Ectodermal cell (in vitro differentiated cells): Measurements from ENCODE around the gene CAPN10.

Experiments
- H3K27ac ChIP-seq: 2 replicates; pipeline ENCODE4 v1.7.0; 2013; ENCODE audit warnings: mild to moderate bottlenecking, low read depth, low read length; ENCODE audit not compliant: insufficient read depth, poor library complexity, severe bottlenecking
- H3K27me3 ChIP-seq: 2 replicates; pipeline ENCODE4 v1.7.0; 2013; ENCODE audit warnings: mild to moderate bottlenecking, low read length; ENCODE audit not compliant: insufficient read depth, control insufficient read depth, poor library complexity, severe bottlenecking
- H3K36me3 ChIP-seq: one replicate; pipeline ENCODE4 v1.7.0; 2013; ENCODE audit warnings: low read length; ENCODE audit not compliant: control insufficient read depth, insufficient read depth
- H3K4me1 ChIP-seq: one replicate; pipeline ENCODE4 v1.7.0; 2013; ENCODE audit warnings: low read length; ENCODE audit not compliant: control insufficient read depth, insufficient read depth
- H3K4me3 ChIP-seq: 2 replicates; pipeline ENCODE4 v1.7.0; 2013; ENCODE audit warnings: low read depth, low read length, control low read depth; ENCODE audit not compliant: insufficient read depth
- H3K9me3 ChIP-seq: 2 replicates; pipeline ENCODE4 v1.7.0; 2013; ENCODE audit warnings: mild to moderate bottlenecking, low read length, moderate library complexity; ENCODE audit not compliant: control insufficient read depth
- WGBS, 2 experiments: methylation state at CpG; one replicate each; pipeline ENCODE4 v1.1.7; 2013; ENCODE audit warnings: missing lambda C conversion rate in 2 of 2; 5-methylcytosine and 5-hydroxymethylcytosine counted together

CAPN10 gene

GRCh38 chr2:240603846-240604245, 17.3 kb downstream of the CAPN10 start:
- Histone ChIP-seq H3K27ac (no peak overlapping the region), H3K9me3 (no peaks in the 10 kb centered on the region), H3K4me3 (no peak overlapping the region), H3K4me1 (peaks cover 3% of the 10 kb centered on the region), H3K27me3 (no peaks in the 10 kb centered on the region), H3K36me3 (no peaks in the 10 kb centered on the region)
- WGBS, 2 experiments: 92% methylated on average over 10 of the region's 10 CpGs

- 69 to 70% methylated on average over 11 of the region's 11 CpGs for WGBS, 2 experiments
- H3K27me3 ChIP-seq: no peaks in the 10 kb centered on the region
- no peak overlapping the region for H3K27ac ChIP-seq
- no peaks in the 10 kb centered on the region for H3K9me3 ChIP-seq
- H3K4me3 ChIP-seq: no peak overlapping the region
- H3K4me1 ChIP-seq: peaks cover 3% of the 10 kb centered on the region
- H3K36me3 ChIP-seq: no peaks in the 10 kb centered on the region
These were observed 17.9 kb downstream of the CAPN10 start for GRCh38 chr2:240604291-240604938.

DNA sequence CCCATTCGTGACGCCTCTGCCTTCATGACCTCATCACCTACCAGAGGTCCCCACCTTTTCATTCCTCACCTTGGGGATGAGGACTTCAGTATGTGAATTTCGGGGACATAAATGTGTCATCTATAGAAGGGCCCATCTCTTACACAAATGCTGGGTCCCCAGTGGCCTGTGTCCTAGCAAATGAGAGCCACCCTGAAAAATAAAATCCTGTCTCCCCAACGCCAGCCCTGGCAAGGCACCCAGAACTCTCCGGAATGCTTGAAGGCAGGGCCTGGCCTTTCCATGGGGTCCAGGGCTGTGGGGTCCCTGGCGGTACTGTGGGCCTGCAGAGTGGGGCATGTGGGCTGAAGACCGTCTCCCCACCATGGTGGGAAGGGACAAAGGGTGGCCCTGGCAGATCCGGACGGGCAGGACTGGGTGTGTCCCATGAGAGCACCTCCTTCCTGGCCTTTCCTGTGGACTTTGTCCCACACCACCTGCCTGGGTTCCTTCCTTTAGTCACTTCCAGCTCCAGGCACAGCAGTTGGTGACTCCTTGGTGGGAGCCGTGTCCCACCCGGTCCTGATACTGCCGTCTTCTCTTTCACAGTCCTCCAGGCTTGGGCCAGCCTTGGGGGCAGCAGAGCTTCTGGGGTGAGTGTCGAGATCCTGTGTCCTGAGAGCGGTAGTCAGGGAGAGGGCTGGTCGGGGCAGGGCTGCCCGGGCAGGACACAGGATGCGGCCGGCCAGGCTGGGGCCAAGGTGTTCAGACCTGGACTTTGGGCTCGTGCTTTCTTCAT, 18.6 kb downstream of the CAPN10 start:
- WGBS, 2 experiments: 92 to 93% methylated on average over 19 of the region's 19 CpGs
- H3K4me3 ChIP-seq: no peak overlapping the region
- H3K27ac ChIP-seq: no peak overlapping the region

GRCh38 chr2:240605867-240606743, 19.6 kb downstream of the CAPN10 start:
- no peaks in the 10 kb centered on the region for H3K36me3 ChIP-seq
- H3K27me3 ChIP-seq: no peaks in the 10 kb centered on the region
- 88 to 90% methylated on average over 12 of the region's 12 CpGs for WGBS, 2 experiments
- H3K4me1 ChIP-seq: peaks cover 3% of the 10 kb centered on the region
- no peak overlapping the region for H3K27ac ChIP-seq
- H3K9me3 ChIP-seq: no peaks in the 10 kb centered on the region
- H3K4me3 ChIP-seq: no peak overlapping the region

More for the DNA sequence above, 18.6 kb downstream of the CAPN10 start:
- Histone ChIP-seq H3K9me3 (no peaks in the 10 kb centered on the region), H3K27me3 (no peaks in the 10 kb centered on the region), H3K36me3 (no peaks in the 10 kb centered on the region), H3K4me1 (peaks cover 3% of the 10 kb centered on the region)

- WGBS, 2 experiments: 92 to 93% methylated on average over 10 of the region's 10 CpGs
- no peak overlapping the region for H3K27ac ChIP-seq
- no peak overlapping the region for H3K4me3 ChIP-seq
- no peaks in the 10 kb centered on the region for H3K9me3 ChIP-seq
- H3K27me3 ChIP-seq: no peaks in the 10 kb centered on the region
- no peaks in the 10 kb centered on the region for H3K36me3 ChIP-seq
- H3K4me1 ChIP-seq: no peaks in the 10 kb centered on the region
These were observed 25.2 kb downstream of the CAPN10 start for GRCh38 chr2:240611601-240612210.

GRCh38 chr2:240613781-240614180, 27.2 kb downstream of the CAPN10 start:
- H3K27me3 ChIP-seq: no peaks in the 10 kb centered on the region
- no peak overlapping the region for H3K4me3 ChIP-seq
- 87 to 90% methylated on average over 4 of the region's 4 CpGs for WGBS, 2 experiments
- H3K36me3 ChIP-seq: no peaks in the 10 kb centered on the region
- H3K4me1 ChIP-seq: no peaks in the 10 kb centered on the region
- peaks cover 1% of the 10 kb centered on the region for H3K9me3 ChIP-seq
- no peak overlapping the region for H3K27ac ChIP-seq

- H3K27me3 ChIP-seq: no peaks in the 10 kb centered on the region
- H3K27ac ChIP-seq: no peak overlapping the region
- 92 to 96% methylated on average over 9 of the region's 9 CpGs for WGBS, 2 experiments
- no peaks in the 10 kb centered on the region for H3K36me3 ChIP-seq
- no peaks in the 10 kb centered on the region for H3K4me1 ChIP-seq
- peaks cover 2% of the 10 kb centered on the region for H3K9me3 ChIP-seq
- no peak overlapping the region for H3K4me3 ChIP-seq
These were observed 27.9 kb downstream of the CAPN10 start for GRCh38 chr2:240614391-240614790.

- Histone ChIP-seq H3K27ac (no peak overlapping the region), H3K36me3 (no peaks in the 10 kb centered on the region), H3K27me3 (no peaks in the 10 kb centered on the region), H3K4me1 (no peaks in the 10 kb centered on the region), H3K4me3 (no peak overlapping the region), H3K9me3 (peaks cover 2% of the 10 kb centered on the region)
- WGBS, 2 experiments: 85 to 87% methylated on average over 2 of the region's 2 CpGs
These were observed 28.9 kb downstream of the CAPN10 start for GRCh38 chr2:240615396-240615795.

DNA sequence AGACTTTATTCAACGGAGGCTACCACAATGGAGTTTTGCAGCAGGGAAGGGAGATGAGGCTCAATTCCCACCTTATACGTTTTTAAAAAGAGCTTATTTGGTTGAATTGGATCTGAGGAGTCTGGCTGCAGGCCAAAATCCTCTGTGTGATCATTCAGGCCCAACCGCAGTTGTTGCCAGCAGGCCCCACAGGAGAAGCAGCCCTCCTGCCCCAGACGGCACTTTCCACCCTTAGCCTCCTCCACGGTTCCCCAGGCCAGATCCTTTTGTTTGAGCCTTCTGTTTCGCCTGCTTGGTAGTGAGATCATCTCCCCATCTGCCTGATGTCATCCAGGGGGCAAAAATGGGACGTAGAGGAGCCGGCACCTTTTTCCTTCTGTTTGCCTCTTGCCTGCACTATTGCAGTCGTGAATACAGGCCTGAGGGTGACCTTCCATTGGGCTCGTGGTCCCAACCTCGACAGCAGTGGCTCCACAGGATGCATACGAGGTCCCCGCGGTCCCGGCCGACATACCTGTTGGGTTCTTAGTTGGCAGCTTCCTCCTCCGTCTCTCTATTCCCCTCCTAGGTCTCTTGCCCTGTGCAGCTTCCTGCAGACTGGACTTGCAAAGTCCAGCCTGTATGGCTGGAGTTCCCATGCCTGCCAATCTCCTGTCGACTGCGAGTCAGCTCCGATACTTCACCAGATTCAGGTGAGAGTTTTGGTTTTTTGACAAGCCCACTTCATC, 29.4 kb downstream of the CAPN10 start:
- Histone ChIP-seq H3K4me1 (peaks cover 3% of the 10 kb centered on the region), H3K36me3 (no peaks in the 10 kb centered on the region), H3K27me3 (no peaks in the 10 kb centered on the region), H3K9me3 (peaks cover 2% of the 10 kb centered on the region), H3K27ac (no peak overlapping the region), H3K4me3 (no peak overlapping the region)
- 91% methylated on average over 20 of the region's 20 CpGs for WGBS, 2 experiments
